Cardiac septum (tissue), 1 donor: ENCODE results near the gene HOXA1. TPM values are rescaled to one million over a fixed set of nuclear protein-coding genes. Genes with fewer than 3 reads are reported as not detected.
"Not testable (repeated sequence)": the region's sequence is repeated elsewhere in the genome, so short reads cannot be mapped to it uniquely, and the experiment has no call there.

Experiments
- DNase-seq: peaks from one replicate; pipeline ENCODE4 v3.0.0-alpha.2; 2020; ENCODE audit warnings: low spot score
- intact Hi-C: fragments of 100-400 bp; cut with DNase I; formaldehyde crosslinking; loops from one replicate; pipeline ENCODE4 v1.14.0; 2022
- total RNA-seq: library from RNA; stranded (reverse); fragmentation: NEBNext Ultra II Directional; extraction: Animal tissue kit (Norgen Biotek cat#: 25700); gene quantifications from one replicate; pipeline ENCODE4 v1.2.1, GENCODE V29; 2021
- donor health status: DM: no; HTN: no; CAD: no.

The HOXA1 gene
- total RNA-seq, 1 donor from 2014 or later = 0.19 TPM

GRCh38 chr7:27073076-27073475 lies 22.7 kb downstream of the HOXA1 start:
- no peak for DNase-seq

GRCh38 chr7:27071622-27072390 lies 24.0 kb downstream of the HOXA1 start:
- intact Hi-C loops = no loop called here
- DNase-seq = no peak

More at GRCh38 chr7:27073076-27073475, 22.7 kb downstream of the HOXA1 start:
- intact Hi-C loops = no loop called here

- no peak for DNase-seq
- intact Hi-C loops = no loop called here
Observed at GRCh38 chr7:27068259-27068658, 27.5 kb downstream of the HOXA1 start.

- no peak for DNase-seq
- intact Hi-C loops = no loop called here
Observed at GRCh38 chr7:27066148-27066547, 29.7 kb downstream of the HOXA1 start.

- intact Hi-C loops = no loop called here
- no peak for DNase-seq
Observed at GRCh38 chr7:27065709-27066108, 30.1 kb downstream of the HOXA1 start.

- no peak for DNase-seq
- intact Hi-C loops = no loop called here
Observed at GRCh38 chr7:27064661-27065060, 31.1 kb downstream of the HOXA1 start.

- no peak for DNase-seq
- intact Hi-C loops = no loop called here
Observed at GRCh38 chr7:27064159-27064558, 31.6 kb downstream of the HOXA1 start.

GRCh38 chr7:27062946-27063345 lies 32.9 kb downstream of the HOXA1 start:
- intact Hi-C loops = no loop called here

GRCh38 chr7:27053153-27053552 lies 42.6 kb downstream of the HOXA1 start:
- intact Hi-C loops = no loop called here
- no peak for DNase-seq

More at GRCh38 chr7:27062946-27063345, 32.9 kb downstream of the HOXA1 start:
- no peak for DNase-seq

GRCh38 chr7:27051451-27051850 lies 44.3 kb downstream of the HOXA1 start:
- intact Hi-C loops = no loop called here
- no peak for DNase-seq

GRCh38 chr7:27048438-27048837 lies 47.4 kb downstream of the HOXA1 start:
- no peak for DNase-seq
- intact Hi-C loops = no loop called here

- intact Hi-C loops = no loop called here
- no peak for DNase-seq
Observed at GRCh38 chr7:27046854-27047549, 48.8 kb downstream of the HOXA1 start.

- DNase-seq, intact Hi-C loops: not testable (repeated sequence)
Observed at GRCh38 chr7:27045972-27046371, 49.8 kb downstream of the HOXA1 start.

GRCh38 chr7:27045066-27045465 lies 50.7 kb downstream of the HOXA1 start:
- DNase-seq, intact Hi-C loops: not testable (repeated sequence)

Other genes starting within 250 kb of the HOXA1 start
- 4.3 TPM for gene SKAP2, start 231.4 kb downstream of the HOXA1 start, total RNA-seq
- 0.30 TPM for gene HOXA2, start 6.7 kb upstream of the HOXA1 start, total RNA-seq
- gene HOXA4, start 34.8 kb upstream of the HOXA1 start, total RNA-seq = 1.1 TPM
- 0.30 TPM for gene HOXA5, start 47.7 kb upstream of the HOXA1 start, total RNA-seq
- gene HOXA6, start 51.8 kb upstream of the HOXA1 start, total RNA-seq = not detected
- 0.40 TPM for gene HOXA3, start 56.6 kb upstream of the HOXA1 start, total RNA-seq
- not detected for gene HOXA7, start 60.7 kb upstream of the HOXA1 start, total RNA-seq
- gene HOXA9, start 69.5 kb upstream of the HOXA1 start, total RNA-seq = not detected
- not detected for gene HOXA10, start 78.3 kb upstream of the HOXA1 start, total RNA-seq
- not detected for gene HOXA11, start 89.2 kb upstream of the HOXA1 start, total RNA-seq
- not detected for gene HOXA13, start 104.1 kb upstream of the HOXA1 start, total RNA-seq
- not detected for gene EVX1, start 146.8 kb upstream of the HOXA1 start, total RNA-seq